GM12801 (cell line): ENCODE data around the gene PPP1R1C.

Experiments
- CTCF ChIP-seq: IDR thresholded peaks from one replicate; pipeline ENCODE4 v1.5.1; 2011; ENCODE audit warnings: control low read depth; ENCODE audit not compliant: insufficient read length; ENCODE audit errors: extremely low read depth

The PPP1R1C gene

GRCh38 chr2:182115258-182115657 is 129.6 kb downstream of the PPP1R1C start:
- TF ChIP-seq CTCF: no peak

- TF ChIP-seq CTCF: no peak
Measured at GRCh38 chr2:182116774-182117173, 131.1 kb downstream of the PPP1R1C start.

- no peak for TF ChIP-seq CTCF
Measured at GRCh38 chr2:182117196-182117595, 131.5 kb downstream of the PPP1R1C start.

GRCh38 chr2:182128821-182129707 is 143.4 kb downstream of the PPP1R1C start:
- no peak for TF ChIP-seq CTCF

GRCh38 chr2:182132605-182133004 is 147.0 kb downstream of the PPP1R1C start:
- TF ChIP-seq CTCF: no peak

GRCh38 chr2:182133195-182133891 is 147.7 kb downstream of the PPP1R1C start:
- TF ChIP-seq CTCF: no peak

GRCh38 chr2:182134201-182134600 is 148.5 kb downstream of the PPP1R1C start:
- no peak for TF ChIP-seq CTCF
